GM12864 (cell line): Measurements from ENCODE around the gene RTN4RL2.
A peak's percentile ranks its signal among the peaks of the same experiment; 100 is the strongest.

Experiments used
- DNase-seq: peaks from one replicate; pipeline ENCODE4 v3.0.0-alpha.2; 2011; ENCODE audit warnings: low read depth
- H3K4me3 ChIP-seq: 2 replicates; pipeline ENCODE4 v1.5.1; 2011; ENCODE audit warnings: mild to moderate bottlenecking, low read depth, low read length, control low read depth
- CTCF ChIP-seq: IDR thresholded peaks from 2 replicates; pipeline ENCODE4 v1.5.1; 2011; ENCODE audit warnings: low read depth, mild to moderate bottlenecking, moderate library complexity, low read length, control low read depth, inconsistent platforms; ENCODE audit errors: missing control alignments

Gene RTN4RL2

GRCh38 chr11:57425565-57426438 lies 34.5 kb upstream of the RTN4RL2 start:
- no peak for TF ChIP-seq CTCF
- no peak for DNase-seq
- peak overlapping the region; percentile 85 for H3K4me3 ChIP-seq

- TF ChIP-seq CTCF, result no peak
- no peak for DNase-seq
- H3K4me3 ChIP-seq, result peak overlapping the region; percentile 85
Observed at GRCh38 chr11:57426439-57426928, 33.8 kb upstream of the RTN4RL2 start.

GRCh38 chr11:57426929-57427726 lies 33.2 kb upstream of the RTN4RL2 start, which contains the start of gene SLC43A3:
SLC43A3 (minus strand) TSS chr11:57427121; CDS start chr11:57426172, 949 bp downstream.
- H3K4me3 ChIP-seq, result peak within 1 kb of the TSS; percentile 85
- no peak for DNase-seq
- TF ChIP-seq CTCF, result no peak

GRCh38 chr11:57427727-57428082 lies 32.6 kb upstream of the RTN4RL2 start:
- no peak for DNase-seq
- H3K4me3 ChIP-seq, result no peak overlapping the region
- no peak for TF ChIP-seq CTCF

- TF ChIP-seq CTCF, result no peak
- DNase-seq, result no peak
Observed at GRCh38 chr11:57428643-57429042, 31.7 kb upstream of the RTN4RL2 start.

GRCh38 chr11:57429946-57430345 lies 30.4 kb upstream of the RTN4RL2 start:
- no peak for TF ChIP-seq CTCF
- H3K4me3 ChIP-seq, result no peak overlapping the region
- DNase-seq, result no peak

More at GRCh38 chr11:57428643-57429042, 31.7 kb upstream of the RTN4RL2 start:
- H3K4me3 ChIP-seq, result no peak overlapping the region
